ENCODE data around the gene DDR1. TPM values are rescaled to one million over a fixed set of nuclear protein-coding genes. Genes with fewer than 3 reads are reported as not detected.

DDR1 gene
- total and polyA plus RNA-seq, 2 experiments from 2014 or later = 58.3 to 154 TPM

DNA sequence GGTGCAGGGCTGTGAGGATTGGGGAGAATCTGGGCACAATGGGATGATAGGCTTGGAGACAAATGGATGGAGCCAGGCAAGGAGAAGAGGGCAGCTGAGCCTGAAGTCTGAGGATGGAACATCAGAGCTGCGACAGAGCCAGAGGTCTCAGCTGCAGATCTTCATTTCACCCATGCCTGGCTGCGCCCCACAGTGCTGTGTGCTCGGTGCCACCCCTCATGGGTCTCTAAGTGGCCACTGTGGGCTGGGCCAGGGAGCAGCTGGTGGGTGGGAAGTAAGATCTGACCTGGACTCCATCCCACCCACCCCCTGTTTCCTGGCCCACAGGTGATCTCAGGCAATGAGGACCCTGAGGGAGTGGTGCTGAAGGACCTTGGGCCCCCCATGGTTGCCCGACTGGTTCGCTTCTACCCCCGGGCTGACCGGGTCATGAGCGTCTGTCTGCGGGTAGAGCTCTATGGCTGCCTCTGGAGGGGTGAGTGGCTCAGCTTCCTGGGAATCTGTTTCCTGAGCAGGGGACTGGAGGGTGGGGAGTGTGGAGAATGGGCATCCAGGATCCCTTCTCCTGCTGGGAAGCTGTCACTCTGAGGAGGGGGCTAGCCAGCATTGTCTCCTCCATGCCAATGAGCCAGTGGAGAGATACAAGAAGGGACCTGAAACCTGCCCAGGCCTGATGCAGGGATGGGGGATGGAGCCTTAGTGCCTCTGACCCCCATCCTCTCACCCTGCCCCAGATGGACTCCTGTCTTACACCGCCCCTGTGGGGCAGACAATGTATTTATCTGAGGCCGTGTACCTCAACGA is 6.5 kb downstream of the DDR1 start:
- Mint-ChIP-seq H3K27me3 (ENCODE audit: insufficient read depth, low read depth, poor library complexity) (peaks cover 5% of the 10 kb centered on the region), H3K4me1 (peaks cover 41% of the 10 kb centered on the region), H3K36me3 (ENCODE audit: low read depth) (peaks cover 58% of the 10 kb centered on the region), H3K27ac (peak overlapping the region; percentile 35; the same call in 1 of the 2 replicates), H3K9me3 (no peaks in the 10 kb centered on the region), H3K4me3 (no peak overlapping the region)
- Histone ChIP-seq H3K27me3 (ENCODE audit: insufficient read depth) (no peaks in the 10 kb centered on the region), H2AFZ (no peak overlapping the region), H3K4me3 (no peak overlapping the region), H4K20me1 (replicated peaks; ENCODE audit: insufficient read depth) (peaks cover 14% of the 10 kb centered on the region), H3K79me2 (replicated peaks; ENCODE audit: insufficient read depth) (peaks cover 37% of the 10 kb centered on the region), H3F3A (replicated peaks; ENCODE audit: low read depth) (0 out of 2 replicates have a peak, but pooled peaks cover 3% of the 10 kb centered on the region), H3K9me2 (ENCODE audit: insufficient read depth) (no peaks in the 10 kb centered on the region), H3K4me2 (no peak overlapping the region), H3K4me1 (ENCODE audit: insufficient read depth) (peaks cover 12% of the 10 kb centered on the region), H3K36me3 (ENCODE audit: insufficient read depth) (peaks cover 9% of the 10 kb centered on the region), H3K27ac (ENCODE audit: low read depth) (no peak overlapping the region)
- TF ChIP-seq JUNB (IDR thresholded peaks at IDR 0.05; ENCODE audit: unreplicated experiment) (no peak), POLR2AphosphoS5 (IDR thresholded peaks at IDR 0.05; ENCODE audit: low read depth) (no peak), EZH2 (IDR thresholded peaks at IDR 0.05; ENCODE audit: low read depth, unreplicated experiment) (no peak), ZNF114 (CRISPR knock-in tag; IDR thresholded peaks at IDR 0.05) (no peak), ZNF331 (CRISPR knock-in tag; IDR thresholded peaks at IDR 0.05; ENCODE audit: low read depth) (no peak), EZH2phosphoT487 (IDR thresholded peaks at IDR 0.05; ENCODE audit: unreplicated experiment) (no peak), NANOG (IDR thresholded peaks at IDR 0.05; ENCODE audit: borderline replicate concordance) (no peak), STAT1 (IDR thresholded peaks at IDR 0.05; ENCODE audit: unreplicated experiment) (no peak), CREB1 (CRISPR knock-in tag; IDR thresholded peaks at IDR 0.05; ENCODE audit: low read depth) (no peak)
- TF ChIP-seq, protein P1, sequence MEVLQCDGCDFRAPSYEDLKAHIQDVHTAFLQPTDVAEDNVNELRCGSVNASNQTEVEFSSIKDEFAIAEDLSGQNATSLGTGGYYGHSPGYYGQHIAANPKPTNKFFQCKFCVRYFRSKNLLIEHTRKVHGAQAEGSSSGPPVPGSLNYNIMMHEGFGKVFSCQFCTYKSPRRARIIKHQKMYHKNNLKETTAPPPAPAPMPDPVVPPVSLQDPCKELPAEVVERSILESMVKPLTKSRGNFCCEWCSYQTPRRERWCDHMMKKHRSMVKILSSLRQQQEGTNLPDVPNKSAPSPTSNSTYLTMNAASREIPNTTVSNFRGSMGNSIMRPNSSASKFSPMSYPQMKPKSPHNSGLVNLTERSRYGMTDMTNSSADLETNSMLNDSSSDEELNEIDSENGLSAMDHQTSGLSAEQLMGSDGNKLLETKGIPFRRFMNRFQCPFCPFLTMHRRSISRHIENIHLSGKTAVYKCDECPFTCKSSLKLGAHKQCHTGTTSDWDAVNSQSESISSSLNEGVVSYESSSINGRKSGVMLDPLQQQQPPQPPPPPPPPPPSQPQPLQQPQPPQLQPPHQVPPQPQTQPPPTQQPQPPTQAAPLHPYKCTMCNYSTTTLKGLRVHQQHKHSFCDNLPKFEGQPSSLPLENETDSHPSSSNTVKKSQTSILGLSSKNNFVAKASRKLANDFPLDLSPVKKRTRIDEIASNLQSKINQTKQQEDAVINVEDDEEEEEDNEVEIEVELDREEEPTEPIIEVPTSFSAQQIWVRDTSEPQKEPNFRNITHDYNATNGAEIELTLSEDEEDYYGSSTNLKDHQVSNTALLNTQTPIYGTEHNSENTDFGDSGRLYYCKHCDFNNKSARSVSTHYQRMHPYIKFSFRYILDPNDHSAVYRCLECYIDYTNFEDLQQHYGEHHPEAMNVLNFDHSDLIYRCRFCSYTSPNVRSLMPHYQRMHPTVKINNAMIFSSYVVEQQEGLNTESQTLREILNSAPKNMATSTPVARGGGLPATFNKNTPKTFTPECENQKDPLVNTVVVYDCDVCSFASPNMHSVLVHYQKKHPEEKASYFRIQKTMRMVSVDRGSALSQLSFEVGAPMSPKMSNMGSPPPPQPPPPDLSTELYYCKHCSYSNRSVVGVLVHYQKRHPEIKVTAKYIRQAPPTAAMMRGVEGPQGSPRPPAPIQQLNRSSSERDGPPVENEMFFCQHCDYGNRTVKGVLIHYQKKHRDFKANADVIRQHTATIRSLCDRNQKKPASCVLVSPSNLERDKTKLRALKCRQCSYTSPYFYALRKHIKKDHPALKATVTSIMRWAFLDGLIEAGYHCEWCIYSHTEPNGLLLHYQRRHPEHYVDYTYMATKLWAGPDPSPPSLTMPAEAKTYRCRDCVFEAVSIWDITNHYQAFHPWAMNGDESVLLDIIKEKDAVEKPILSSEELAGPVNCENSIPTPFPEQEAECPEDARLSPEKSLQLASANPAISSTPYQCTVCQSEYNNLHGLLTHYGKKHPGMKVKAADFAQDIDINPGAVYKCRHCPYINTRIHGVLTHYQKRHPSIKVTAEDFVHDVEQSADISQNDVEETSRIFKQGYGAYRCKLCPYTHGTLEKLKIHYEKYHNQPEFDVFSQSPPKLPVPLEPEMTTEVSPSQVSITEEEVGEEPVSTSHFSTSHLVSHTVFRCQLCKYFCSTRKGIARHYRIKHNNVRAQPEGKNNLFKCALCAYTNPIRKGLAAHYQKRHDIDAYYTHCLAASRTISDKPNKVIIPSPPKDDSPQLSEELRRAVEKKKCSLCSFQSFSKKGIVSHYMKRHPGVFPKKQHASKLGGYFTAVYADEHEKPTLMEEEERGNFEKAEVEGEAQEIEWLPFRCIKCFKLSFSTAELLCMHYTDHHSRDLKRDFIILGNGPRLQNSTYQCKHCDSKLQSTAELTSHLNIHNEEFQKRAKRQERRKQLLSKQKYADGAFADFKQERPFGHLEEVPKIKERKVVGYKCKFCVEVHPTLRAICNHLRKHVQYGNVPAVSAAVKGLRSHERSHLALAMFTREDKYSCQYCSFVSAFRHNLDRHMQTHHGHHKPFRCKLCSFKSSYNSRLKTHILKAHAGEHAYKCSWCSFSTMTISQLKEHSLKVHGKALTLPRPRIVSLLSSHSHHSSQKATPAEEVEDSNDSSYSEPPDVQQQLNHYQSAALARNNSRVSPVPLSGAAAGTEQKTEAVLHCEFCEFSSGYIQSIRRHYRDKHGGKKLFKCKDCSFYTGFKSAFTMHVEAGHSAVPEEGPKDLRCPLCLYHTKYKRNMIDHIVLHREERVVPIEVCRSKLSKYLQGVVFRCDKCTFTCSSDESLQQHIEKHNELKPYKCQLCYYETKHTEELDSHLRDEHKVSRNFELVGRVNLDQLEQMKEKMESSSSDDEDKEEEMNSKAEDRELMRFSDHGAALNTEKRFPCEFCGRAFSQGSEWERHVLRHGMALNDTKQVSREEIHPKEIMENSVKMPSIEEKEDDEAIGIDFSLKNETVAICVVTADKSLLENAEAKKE (CRISPR knock-in tag; IDR thresholded peaks at IDR 0.05) = no peak
- TF ChIP-seq, protein P2, sequence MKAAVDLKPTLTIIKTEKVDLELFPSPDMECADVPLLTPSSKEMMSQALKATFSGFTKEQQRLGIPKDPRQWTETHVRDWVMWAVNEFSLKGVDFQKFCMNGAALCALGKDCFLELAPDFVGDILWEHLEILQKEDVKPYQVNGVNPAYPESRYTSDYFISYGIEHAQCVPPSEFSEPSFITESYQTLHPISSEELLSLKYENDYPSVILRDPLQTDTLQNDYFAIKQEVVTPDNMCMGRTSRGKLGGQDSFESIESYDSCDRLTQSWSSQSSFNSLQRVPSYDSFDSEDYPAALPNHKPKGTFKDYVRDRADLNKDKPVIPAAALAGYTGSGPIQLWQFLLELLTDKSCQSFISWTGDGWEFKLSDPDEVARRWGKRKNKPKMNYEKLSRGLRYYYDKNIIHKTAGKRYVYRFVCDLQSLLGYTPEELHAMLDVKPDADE (IDR thresholded peaks at IDR 0.05) = no peak
- TF ChIP-seq, protein P3, sequence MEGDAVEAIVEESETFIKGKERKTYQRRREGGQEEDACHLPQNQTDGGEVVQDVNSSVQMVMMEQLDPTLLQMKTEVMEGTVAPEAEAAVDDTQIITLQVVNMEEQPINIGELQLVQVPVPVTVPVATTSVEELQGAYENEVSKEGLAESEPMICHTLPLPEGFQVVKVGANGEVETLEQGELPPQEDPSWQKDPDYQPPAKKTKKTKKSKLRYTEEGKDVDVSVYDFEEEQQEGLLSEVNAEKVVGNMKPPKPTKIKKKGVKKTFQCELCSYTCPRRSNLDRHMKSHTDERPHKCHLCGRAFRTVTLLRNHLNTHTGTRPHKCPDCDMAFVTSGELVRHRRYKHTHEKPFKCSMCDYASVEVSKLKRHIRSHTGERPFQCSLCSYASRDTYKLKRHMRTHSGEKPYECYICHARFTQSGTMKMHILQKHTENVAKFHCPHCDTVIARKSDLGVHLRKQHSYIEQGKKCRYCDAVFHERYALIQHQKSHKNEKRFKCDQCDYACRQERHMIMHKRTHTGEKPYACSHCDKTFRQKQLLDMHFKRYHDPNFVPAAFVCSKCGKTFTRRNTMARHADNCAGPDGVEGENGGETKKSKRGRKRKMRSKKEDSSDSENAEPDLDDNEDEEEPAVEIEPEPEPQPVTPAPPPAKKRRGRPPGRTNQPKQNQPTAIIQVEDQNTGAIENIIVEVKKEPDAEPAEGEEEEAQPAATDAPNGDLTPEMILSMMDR (conservative IDR thresholded peaks at IDR 0.05; ENCODE audit: low read depth in 2 of 2) = no peak
- TF ChIP-seq, protein P4, sequence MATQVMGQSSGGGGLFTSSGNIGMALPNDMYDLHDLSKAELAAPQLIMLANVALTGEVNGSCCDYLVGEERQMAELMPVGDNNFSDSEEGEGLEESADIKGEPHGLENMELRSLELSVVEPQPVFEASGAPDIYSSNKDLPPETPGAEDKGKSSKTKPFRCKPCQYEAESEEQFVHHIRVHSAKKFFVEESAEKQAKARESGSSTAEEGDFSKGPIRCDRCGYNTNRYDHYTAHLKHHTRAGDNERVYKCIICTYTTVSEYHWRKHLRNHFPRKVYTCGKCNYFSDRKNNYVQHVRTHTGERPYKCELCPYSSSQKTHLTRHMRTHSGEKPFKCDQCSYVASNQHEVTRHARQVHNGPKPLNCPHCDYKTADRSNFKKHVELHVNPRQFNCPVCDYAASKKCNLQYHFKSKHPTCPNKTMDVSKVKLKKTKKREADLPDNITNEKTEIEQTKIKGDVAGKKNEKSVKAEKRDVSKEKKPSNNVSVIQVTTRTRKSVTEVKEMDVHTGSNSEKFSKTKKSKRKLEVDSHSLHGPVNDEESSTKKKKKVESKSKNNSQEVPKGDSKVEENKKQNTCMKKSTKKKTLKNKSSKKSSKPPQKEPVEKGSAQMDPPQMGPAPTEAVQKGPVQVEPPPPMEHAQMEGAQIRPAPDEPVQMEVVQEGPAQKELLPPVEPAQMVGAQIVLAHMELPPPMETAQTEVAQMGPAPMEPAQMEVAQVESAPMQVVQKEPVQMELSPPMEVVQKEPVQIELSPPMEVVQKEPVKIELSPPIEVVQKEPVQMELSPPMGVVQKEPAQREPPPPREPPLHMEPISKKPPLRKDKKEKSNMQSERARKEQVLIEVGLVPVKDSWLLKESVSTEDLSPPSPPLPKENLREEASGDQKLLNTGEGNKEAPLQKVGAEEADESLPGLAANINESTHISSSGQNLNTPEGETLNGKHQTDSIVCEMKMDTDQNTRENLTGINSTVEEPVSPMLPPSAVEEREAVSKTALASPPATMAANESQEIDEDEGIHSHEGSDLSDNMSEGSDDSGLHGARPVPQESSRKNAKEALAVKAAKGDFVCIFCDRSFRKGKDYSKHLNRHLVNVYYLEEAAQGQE (IDR thresholded peaks at IDR 0.05; ENCODE audit: unreplicated experiment) = no peak
- DNase-seq (ENCODE audit: low spot score) (no peak), ATAC-seq (no peak)

Measured in GM23338 (cell line).